K562 (cell line): Measurements from ENCODE around the gene GNAI2. TPM values are rescaled to one million over a fixed set of nuclear protein-coding genes. Genes with fewer than 3 reads are reported as not detected.

Experiments used
- CCNT2 ChIP-seq: IDR thresholded peaks from 2 replicates; pipeline ENCODE4 v1.6.1; 2011; ENCODE audit warnings: borderline replicate concordance, low read depth, mild to moderate bottlenecking, moderate library complexity, mixed read lengths, low read length; ENCODE audit not compliant: insufficient read length; ENCODE audit errors: extremely low read depth
- CTBP1 ChIP-seq: fragments of 450-650 bp; IDR thresholded peaks from 2 replicates; pipeline ENCODE4 v1.6.1; 2016; ENCODE audit warnings: borderline replicate concordance
- DNMT1 ChIP-seq: fragments of 450-650 bp; IDR thresholded peaks from 2 replicates; pipeline ENCODE4 v1.6.1; 2016; ENCODE audit warnings: antibody characterized with exemption, mild to moderate bottlenecking
- ETV5 ChIP-seq: sonication (generic); formaldehyde crosslinking; IDR thresholded peaks from 2 replicates; pipeline ENCODE4 v1.4.0; 2020; ENCODE audit warnings: low read depth, mild to moderate bottlenecking, missing genetic modification reagents
- HMGN3 ChIP-seq: IDR thresholded peaks from 2 replicates; pipeline ENCODE4 v1.6.1; 2011; ENCODE audit warnings: borderline replicate concordance, low read depth, mild to moderate bottlenecking, mixed read lengths, low read length; ENCODE audit not compliant: insufficient read length; ENCODE audit errors: extremely low read depth
- KDM4B ChIP-seq, 2 experiments: fragments of 450-650 bp in 1 of 2; sonication (generic) in 1 of 2; IDR thresholded peaks; 2 replicates each; pipeline ENCODE4 v1.6.1; 2016 to 2017; ENCODE audit warnings: borderline replicate concordance in 2 of 2, antibody characterized with exemption in 1 of 2, low read depth in 1 of 2, mild to moderate bottlenecking in 1 of 2
- MAZ ChIP-seq, 2 experiments: fragments of 450-650 bp in 1 of 2; sonication (generic) in 1 of 2; formaldehyde crosslinking; IDR thresholded peaks in 1 of 2; conservative IDR thresholded peaks in 1 of 2; 2 replicates each; pipeline versions ENCODE4 v1.4.0 to v1.5.0; 2020; ENCODE audit warnings: mild to moderate bottlenecking in 1 of 2, missing genetic modification reagents in 1 of 2
- PHF8 ChIP-seq: fragments of 200-600 bp; sonication (generic); IDR thresholded peaks from 2 replicates; pipeline ENCODE4 v1.6.1; 2012; ENCODE audit warnings: mixed run types, mild to moderate bottlenecking, inconsistent platforms, low read length, moderate library complexity, borderline replicate concordance
- RB1 ChIP-seq: fragments of 450-650 bp; IDR thresholded peaks from 2 replicates; pipeline ENCODE4 v1.6.1; 2017; ENCODE audit warnings: low read depth, mild to moderate bottlenecking
- RCOR1 ChIP-seq, 2 experiments: IDR thresholded peaks; 2 replicates each; pipeline ENCODE4 v1.6.1; 2012; ENCODE audit warnings: low read depth in 2 of 2, low read length in 2 of 2, borderline replicate concordance in 1 of 2, improper control_type of control experiment in 1 of 2
- SMARCE1 ChIP-seq: fragments of 450-650 bp; IDR thresholded peaks from 2 replicates; pipeline ENCODE4 v1.7.1; 2016; ENCODE audit warnings: mild to moderate bottlenecking
- TAF15 ChIP-seq: fragments of 200-400 bp; formaldehyde crosslinking; IDR thresholded peaks from 2 replicates; pipeline ENCODE4 v1.6.1; 2017; ENCODE audit warnings: mild to moderate bottlenecking, low read depth, low read length, moderate library complexity
- TSC22D4 ChIP-seq: fragments of 450-650 bp; IDR thresholded peaks from 2 replicates; pipeline ENCODE4 v1.6.1; 2016; ENCODE audit warnings: missing genetic modification characterization, missing biosample characterization, control low read depth
- VEZF1 ChIP-seq: fragments of 200-800 bp; sonication (Bioruptor generic); IDR thresholded peaks from 2 replicates; pipeline ENCODE4 v1.6.1; 2017; ENCODE audit warnings: missing genetic modification characterization, missing compliant biosample characterization
- XRCC5 ChIP-seq: fragments of 200-400 bp; formaldehyde crosslinking; IDR thresholded peaks from 2 replicates; pipeline ENCODE4 v1.6.1; 2017; ENCODE audit warnings: low read depth, mild to moderate bottlenecking, low read length
- ZBTB2 ChIP-seq: fragments of 450-650 bp; IDR thresholded peaks from 2 replicates; pipeline ENCODE4 v1.6.1; 2016; ENCODE audit warnings: antibody characterized with exemption
- ZBTB7A ChIP-seq: IDR thresholded peaks from 2 replicates; pipeline ENCODE4 v1.6.1; 2011; ENCODE audit warnings: low read depth, mild to moderate bottlenecking, low read length, moderate library complexity, borderline replicate concordance; ENCODE audit not compliant: control insufficient read depth
- ZNF263 ChIP-seq: sonication (generic); formaldehyde crosslinking; IDR thresholded peaks from 2 replicates; pipeline ENCODE4 v1.8.0; 2022; ENCODE audit warnings: mild to moderate bottlenecking, missing genetic modification reagents, borderline replicate concordance
- ZNF431 ChIP-seq: sonication (generic); formaldehyde crosslinking; IDR thresholded peaks from 2 replicates; pipeline ENCODE4 v1.8.0; 2022; ENCODE audit warnings: mild to moderate bottlenecking, missing genetic modification reagents
- polyA plus RNA-seq, 8 experiments: library from polyadenylated mRNA; depleted of rRNA in 4 of 8; stranded (reverse) in 5 of 8; unstranded in 3 of 8; fragments of >200 nt; fragmentation: Nextera tagmentation in 2 of 8; fragmentation: Illumina TruSeq in 1 of 8; extraction: Ambion mirVana in 2 of 8; extraction: Trizol in 1 of 8; gene quantifications; 2 replicates each; pipeline versions ENCODE4 v1.2.1 to v1.2.3, GENCODE V29; 2011 to 2014; ENCODE audit warnings: inconsistent platforms in 1 of 8, missing spikeins in 1 of 8
- total RNA-seq, 7 experiments: library from RNA; depleted of rRNA in 6 of 7; stranded (reverse); fragments of >200 nt in 6 of 7; fragmentation: Illumina TruSeq in 2 of 7; extraction: Trizol in 2 of 7; gene quantifications; 2 replicates each; pipeline versions ENCODE4 v1.2.1 to v1.2.3, GENCODE V29; 2011 to 2021; ENCODE audit warnings: low replicate concordance in 1 of 7

Gene GNAI2
- total and polyA plus RNA-seq, 9 of the 15 experiments (the other 6 are each of a cell fraction or from before 2014, with no cell fraction given) = 1.1 to 72.2 (median 42.7) TPM

- TF ChIP-seq KDM4B (IDR thresholded peaks at IDR 0.05; ENCODE audit: borderline replicate concordance in 2 of 2, low read depth in 1 of 2) (peak in 1 of 2 experiments; percentile 47; a peak in 1 of 4 replicates), HMGN3 (peak; percentile 49), VEZF1 (CRISPR knock-in tag) (peak; percentile 87), ETV5 (CRISPR knock-in tag) (0 out of 2 replicates have a peak, but pooled peaks have one; percentile 27), TSC22D4 (tag) (no peak), RB1 (peak; percentile 79), ZNF263 (CRISPR knock-in tag) (peak; percentile 62; the same call in 1 of the 2 replicates), CTBP1 (peak; percentile 39; the same call in 1 of the 2 replicates), ZNF431 (CRISPR knock-in tag) (0 out of 2 replicates have a peak, but pooled peaks have one; percentile 38), CCNT2 (peak; percentile 34), MAZ (CRISPR knock-in tag; conservative IDR thresholded peaks at IDR 0.05 in 1 of 2, IDR thresholded peaks at IDR 0.05 in 1 of 2) (peak; percentile 78 to 93), ZBTB7A (peak; percentile 73; the same call in 1 of the 2 replicates), TAF15 (no peak), ZBTB2 (no peak), RCOR1 (IDR thresholded peaks at IDR 0.05; ENCODE audit: borderline replicate concordance in 1 of 2, low read depth in 2 of 2, low read length in 2 of 2) (peak in 1 of 2 experiments; percentile 24; a peak in 1 of 4 replicates), SMARCE1 (0 out of 2 replicates have a peak, but pooled peaks have one; percentile 15), XRCC5 (peak; percentile 84), DNMT1 (no peak), PHF8 (peak; percentile 24; the same call in 1 of the 2 replicates)
Measured at GRCh38 chr3:50245831-50246516, 10.0 kb downstream of the GNAI2 start (continued).
